Measurements from ENCODE around the gene ATP1A2.

The ATP1A2 gene

DNA sequence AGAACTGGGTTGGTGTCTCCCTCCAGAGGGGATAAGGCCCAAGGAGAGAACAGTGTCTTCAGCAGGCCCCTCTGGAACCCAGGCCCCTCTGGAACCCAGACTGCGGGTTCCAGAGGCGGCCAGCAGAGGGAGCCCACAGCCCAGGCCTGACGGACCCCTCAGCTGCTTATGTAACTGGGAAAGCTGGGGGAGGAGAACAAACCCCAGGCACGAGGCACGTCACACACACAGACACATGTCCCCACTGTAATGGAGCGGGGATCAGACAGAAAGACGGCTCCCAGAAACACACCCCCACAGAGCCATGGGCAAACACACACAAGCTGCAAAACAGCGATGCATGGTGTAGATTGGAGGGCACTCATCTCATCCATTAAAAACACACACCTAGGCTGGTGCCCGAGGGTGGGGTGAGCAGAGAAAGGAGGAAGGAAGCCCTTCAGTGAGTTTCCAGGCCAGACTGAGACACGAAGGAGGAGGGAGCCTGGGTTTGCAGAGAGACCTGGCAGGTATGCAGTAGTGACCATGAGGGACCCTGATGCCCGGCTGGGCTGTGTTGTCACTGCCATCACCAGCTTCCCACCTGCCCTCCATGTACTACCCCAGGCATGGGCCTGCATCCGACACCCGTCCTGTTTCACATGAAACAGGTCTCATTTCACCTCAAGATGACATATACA lies 14.4 kb upstream of the ATP1A2 start:
- TF ChIP-seq GATA3 (IDR thresholded peaks at IDR 0.05; ENCODE audit: low read depth, low read length) (no peak), GATA2 (IDR thresholded peaks at IDR 0.05; ENCODE audit: low read depth, low read length) (no peak)

DNA sequence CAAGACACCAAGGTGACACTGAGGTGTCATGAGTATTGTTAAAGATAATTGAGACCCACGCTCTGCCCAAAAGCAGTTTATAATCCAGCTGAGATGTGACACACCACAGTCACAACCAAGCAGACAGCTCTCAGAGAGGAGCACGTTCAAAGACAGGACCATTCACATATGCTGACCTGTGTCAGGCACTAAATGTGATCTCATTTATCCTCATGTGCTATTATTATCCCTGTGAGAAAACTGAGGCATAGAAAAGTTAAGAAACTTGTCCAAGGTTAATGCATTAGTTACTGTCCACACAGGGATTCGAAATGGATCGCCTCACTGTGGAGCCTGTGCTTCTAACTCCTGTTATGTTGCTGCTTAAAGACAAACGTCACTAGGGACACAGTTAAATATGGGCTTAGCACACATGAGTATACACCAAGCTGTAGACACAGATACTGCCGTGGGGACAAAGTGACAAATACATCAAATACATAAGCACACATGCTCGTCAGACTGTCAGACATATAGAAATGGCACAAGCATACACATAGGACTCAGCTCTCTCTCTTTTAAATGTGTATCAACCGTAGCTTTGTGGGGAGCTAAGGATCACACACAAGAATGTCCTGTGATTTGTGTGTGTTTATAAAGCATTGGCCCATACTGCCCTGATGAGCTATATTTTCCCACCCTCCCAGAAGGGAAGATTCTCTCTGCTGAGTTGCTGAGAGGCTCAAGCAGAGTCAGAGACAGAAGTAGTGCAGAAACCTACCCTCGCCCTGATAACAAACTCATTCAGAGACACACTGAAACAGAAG lies 13.6 kb upstream of the ATP1A2 start:
- no peak for TF ChIP-seq GATA3 (IDR thresholded peaks at IDR 0.05; ENCODE audit: low read depth, low read length)
- no peak for TF ChIP-seq GATA2 (IDR thresholded peaks at IDR 0.05; ENCODE audit: low read depth, low read length)

DNA sequence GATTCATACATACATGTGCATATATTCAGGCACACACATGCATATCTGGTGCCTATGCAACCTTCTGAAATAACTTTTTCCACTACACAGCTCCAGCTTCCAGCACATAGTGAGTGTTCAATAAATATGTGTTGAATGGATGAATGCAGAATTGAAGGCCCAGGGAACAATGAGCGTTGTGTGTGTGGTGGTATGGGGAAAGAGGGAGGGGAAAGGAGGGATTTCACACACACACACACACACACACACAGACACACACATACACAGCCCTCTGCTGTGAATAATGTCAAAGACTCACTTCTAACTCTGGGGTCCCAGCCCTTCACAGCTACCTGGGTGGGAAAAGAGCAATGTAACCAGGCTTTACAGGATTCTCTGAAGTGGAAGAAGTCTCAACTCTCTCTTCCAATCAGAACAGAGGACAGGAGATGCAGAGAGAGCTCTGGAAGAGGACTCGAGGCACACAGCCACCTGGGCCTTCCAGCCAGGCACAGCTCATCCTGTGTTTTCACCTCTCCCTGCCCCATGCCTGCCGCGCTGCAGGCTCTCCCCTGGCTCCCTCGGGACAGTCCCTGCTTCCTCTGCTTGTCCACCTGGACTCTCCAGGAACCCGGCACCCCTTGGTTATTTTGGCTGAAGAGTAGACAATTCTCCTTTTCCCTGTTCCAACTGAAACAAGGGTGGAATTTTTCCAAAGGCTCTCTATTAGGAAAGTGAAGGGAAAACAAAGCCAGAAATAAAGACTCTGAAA lies 11.7 kb upstream of the ATP1A2 start:
- TF ChIP-seq GATA3 (IDR thresholded peaks at IDR 0.05; ENCODE audit: low read depth, low read length), result no peak
- TF ChIP-seq GATA2 (IDR thresholded peaks at IDR 0.05; ENCODE audit: low read depth, low read length), result no peak

DNA sequence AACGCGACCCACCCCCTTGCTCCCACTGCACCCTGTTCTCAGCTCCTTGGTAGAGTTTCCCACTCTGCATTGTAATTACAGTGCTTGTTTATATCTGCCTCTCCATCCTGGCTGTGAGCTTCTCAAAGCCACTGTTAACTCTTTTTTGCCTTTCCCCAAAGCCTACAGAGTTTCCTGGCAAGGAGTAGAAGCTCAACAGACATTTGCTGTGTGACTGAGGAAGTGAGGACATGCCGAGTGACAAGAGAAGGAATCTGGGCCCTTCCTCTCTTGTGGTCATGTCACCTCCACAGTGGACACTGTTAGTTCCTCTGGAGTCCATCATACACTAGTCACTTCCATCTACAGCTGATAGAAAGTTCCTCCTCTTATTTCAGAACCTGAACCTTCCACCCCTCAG lies 11.1 kb upstream of the ATP1A2 start:
- no peak for TF ChIP-seq GATA3 (IDR thresholded peaks at IDR 0.05; ENCODE audit: low read depth, low read length)
- TF ChIP-seq GATA2 (IDR thresholded peaks at IDR 0.05; ENCODE audit: low read depth, low read length), result no peak

DNA sequence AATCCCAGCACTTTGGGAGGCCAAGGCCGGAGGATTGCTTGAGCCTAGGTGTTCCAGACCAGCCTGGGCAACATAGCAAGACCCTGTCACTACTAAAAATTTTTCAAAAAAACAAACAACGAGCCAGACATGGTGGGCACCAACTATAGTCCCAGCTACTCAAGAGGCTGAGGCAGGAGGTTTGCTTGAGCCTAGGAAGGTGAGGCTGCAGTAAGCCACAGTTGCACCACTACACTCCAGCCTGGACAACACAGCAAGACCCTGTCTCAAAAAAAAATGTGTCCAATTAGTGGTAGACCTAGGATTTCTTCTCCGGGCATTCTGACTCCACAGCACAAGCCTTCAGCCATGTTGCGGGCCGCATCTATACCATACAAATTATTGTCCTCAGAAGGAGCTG lies 10.4 kb upstream of the ATP1A2 start:
- no peak for TF ChIP-seq GATA3 (IDR thresholded peaks at IDR 0.05; ENCODE audit: low read depth, low read length)
- TF ChIP-seq GATA2 (IDR thresholded peaks at IDR 0.05; ENCODE audit: low read depth, low read length), result no peak

DNA sequence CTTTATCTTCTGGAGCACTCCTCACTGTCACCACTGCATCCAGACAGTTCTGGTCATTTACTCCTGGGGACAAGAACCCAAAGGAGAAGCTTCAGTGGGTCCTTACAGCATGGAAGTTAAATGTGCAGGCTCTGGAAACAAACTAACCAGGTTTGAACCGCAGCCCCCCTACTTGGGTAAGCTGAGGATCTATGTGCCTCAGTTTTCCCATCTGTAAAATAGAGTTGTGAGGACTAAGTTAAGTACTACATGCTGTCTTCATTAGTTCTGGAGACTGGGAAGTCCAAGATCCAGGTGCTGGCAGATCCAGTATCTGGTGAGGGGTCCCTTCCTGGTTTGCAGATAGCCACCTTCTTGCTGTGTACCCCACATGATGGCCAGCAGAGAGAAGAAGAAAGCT lies 8.0 kb upstream of the ATP1A2 start:
- TF ChIP-seq GATA2 (IDR thresholded peaks at IDR 0.05; ENCODE audit: low read depth, low read length) (no peak), GATA3 (IDR thresholded peaks at IDR 0.05; ENCODE audit: low read depth, low read length) (no peak)

DNA sequence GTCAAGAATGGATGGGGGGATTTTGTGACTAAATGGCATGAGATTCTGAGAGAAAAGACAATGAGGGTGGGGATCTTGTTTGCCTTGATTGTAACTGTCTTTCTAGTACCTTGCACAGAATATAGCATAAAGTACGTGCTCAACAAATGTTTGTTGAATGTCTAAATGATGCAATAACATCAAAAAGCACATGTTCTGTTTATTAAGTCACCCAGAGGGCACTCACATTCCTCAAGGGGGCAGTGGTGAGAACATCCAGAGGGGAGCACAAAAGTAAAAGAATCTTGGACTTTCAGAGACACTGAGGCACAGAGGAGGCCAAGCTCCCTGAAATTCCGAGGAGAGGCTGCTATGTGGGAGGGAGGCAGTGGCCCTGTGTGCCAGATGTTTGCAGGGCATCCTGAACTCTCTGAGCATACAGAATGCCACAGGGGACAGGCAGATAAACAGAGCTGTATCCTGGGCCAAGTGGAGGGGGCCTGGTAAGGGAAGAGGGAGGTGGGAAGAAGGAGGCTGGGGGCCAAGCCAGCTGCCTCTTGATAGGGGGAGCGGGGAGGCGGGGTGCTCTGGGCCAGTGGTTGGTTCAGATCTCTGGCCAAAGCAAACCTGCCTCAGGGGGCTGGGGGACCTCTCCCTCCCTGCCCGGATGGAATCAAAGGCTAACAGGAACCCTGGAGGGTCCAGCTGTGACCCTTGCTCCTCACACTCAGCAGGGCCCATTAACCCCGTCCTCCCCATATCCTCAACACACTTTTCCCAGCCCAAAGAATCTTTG lies 6.5 kb upstream of the ATP1A2 start:
- no peak for TF ChIP-seq GATA3 (IDR thresholded peaks at IDR 0.05; ENCODE audit: low read depth, low read length)
- no peak for TF ChIP-seq GATA2 (IDR thresholded peaks at IDR 0.05; ENCODE audit: low read depth, low read length)

DNA sequence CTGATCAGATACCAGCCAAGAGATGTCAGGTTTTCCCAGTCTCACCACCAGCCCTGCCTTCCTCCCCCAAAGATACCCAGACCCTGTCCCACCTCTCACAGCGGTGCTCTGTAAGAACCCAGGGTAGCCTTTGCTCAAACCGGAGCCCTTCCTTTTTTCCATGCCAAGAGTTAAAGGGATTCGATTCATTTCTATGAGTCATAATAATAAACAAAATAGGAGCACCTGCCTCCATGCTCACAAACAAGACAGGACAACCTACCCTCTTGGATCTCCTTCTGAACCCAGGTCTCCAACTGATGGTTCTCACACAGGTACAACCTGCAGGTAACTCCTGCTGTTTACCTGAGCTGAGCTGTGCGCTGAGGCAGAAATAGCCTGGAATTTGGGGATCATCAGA lies 5.9 kb upstream of the ATP1A2 start:
- TF ChIP-seq GATA3 (IDR thresholded peaks at IDR 0.05; ENCODE audit: low read depth, low read length), result no peak
- no peak for TF ChIP-seq GATA2 (IDR thresholded peaks at IDR 0.05; ENCODE audit: low read depth, low read length)

DNA sequence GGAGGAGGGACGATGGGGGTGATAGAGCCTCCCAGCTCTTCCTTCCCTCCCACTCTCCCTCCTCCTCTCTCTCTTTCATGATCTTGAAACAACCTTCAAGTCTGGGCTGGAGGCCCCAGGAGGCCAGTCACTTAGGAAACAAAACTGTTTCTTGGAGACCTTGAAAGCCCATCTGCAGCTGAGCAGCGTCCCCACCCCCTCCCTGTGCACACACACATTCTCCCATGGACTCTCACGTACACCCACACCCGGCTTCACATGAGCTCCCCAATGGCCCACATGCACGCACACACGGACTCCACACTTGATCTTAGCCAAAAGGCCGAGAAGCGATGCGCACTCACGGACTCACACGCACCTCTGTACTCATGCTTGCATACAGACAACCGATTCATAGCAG lies 3.2 kb upstream of the ATP1A2 start:
- TF ChIP-seq GATA3 (IDR thresholded peaks at IDR 0.05; ENCODE audit: low read depth, low read length) (no peak), GATA2 (IDR thresholded peaks at IDR 0.05; ENCODE audit: low read depth, low read length) (no peak)

DNA sequence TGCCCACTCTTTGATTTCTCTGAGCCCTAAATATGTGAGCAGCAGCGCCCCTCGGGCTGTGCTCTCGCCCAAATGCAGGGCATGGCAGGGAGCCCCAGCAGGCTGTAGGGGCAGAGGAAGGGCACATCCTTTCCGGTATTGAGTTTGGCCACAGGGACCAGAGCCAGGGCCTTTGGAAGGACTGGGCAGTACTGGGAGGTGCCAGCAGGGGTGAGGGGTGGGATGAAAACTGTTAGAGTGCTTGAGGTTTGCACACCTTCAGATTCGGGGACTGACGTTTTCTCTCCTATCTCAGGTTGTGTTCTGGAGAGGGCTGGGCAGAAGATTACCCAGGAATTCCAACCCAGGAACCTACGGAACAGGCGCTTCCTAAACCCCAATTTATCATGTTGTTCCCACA lies 2.2 kb upstream of the ATP1A2 start:
- TF ChIP-seq GATA2 (IDR thresholded peaks at IDR 0.05; ENCODE audit: low read depth, low read length) (no peak), GATA3 (IDR thresholded peaks at IDR 0.05; ENCODE audit: low read depth, low read length) (no peak)

DNA sequence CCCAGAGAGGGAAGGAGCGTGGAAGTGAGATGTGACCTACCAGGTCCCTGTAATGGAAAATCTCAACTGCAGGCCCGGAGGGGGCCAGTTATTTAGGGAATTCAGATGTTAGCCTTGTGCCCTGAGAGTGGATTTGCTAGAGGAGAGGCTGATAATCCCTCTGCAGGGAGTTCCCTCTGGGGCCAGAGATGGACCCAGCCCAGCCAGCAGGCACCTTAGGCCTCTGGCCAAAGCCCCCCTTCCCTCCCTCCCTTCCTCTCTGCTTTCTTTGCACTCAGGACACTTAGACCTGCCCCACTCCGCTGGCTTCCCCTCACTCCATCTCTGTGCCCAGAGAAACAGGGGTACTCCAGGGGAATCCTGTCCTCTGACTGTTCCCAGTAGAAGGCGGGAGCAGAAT lies 1.5 kb upstream of the ATP1A2 start:
- TF ChIP-seq GATA2 (IDR thresholded peaks at IDR 0.05; ENCODE audit: low read depth, low read length) (no peak), GATA3 (IDR thresholded peaks at IDR 0.05; ENCODE audit: low read depth, low read length) (no peak)

DNA sequence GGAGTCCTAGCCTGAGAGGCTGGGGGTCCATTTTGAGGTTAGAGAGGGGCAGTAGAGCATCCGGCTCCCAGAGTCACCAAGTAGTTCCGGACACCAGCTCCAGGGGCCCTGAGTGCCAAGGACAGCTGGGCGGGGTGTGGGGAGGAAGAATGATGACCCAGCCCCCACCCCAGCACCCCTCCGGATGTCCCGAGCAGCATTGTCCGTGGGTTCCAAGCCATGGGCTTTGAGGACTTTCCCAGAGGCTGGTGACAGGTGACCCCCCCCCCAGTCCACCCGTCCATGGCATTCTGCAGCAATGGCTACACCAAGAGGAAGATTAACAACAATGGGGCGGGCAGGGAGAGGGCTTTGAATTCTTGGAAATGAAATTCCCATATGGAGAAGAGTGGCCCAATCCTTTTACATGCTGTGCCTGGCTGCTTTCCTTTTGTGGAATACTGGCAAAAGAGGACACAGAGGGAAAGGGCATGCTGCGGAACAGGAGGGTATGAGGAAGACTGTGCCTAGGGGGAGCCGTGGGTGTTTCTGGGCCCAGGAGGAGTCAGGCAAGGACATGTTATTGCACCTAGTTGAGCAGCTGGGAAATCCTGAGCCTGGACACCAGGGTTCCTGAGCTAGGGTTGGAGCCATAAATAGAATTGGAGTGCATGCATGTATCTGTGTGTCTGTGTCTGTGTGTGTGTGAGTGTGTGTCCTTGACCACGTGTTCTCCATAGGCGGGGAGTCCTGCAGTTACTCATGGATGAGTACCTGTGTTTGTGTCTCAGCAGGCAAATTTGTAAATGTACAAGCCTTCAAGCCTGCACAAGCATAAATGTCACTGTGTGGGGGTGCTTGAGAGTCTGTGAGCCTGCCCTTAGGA lies 956 bp downstream of the ATP1A2 start:
- TF ChIP-seq GATA3 (IDR thresholded peaks at IDR 0.05; ENCODE audit: low read depth, low read length) (no peak), GATA2 (IDR thresholded peaks at IDR 0.05; ENCODE audit: low read depth, low read length) (no peak)

DNA sequence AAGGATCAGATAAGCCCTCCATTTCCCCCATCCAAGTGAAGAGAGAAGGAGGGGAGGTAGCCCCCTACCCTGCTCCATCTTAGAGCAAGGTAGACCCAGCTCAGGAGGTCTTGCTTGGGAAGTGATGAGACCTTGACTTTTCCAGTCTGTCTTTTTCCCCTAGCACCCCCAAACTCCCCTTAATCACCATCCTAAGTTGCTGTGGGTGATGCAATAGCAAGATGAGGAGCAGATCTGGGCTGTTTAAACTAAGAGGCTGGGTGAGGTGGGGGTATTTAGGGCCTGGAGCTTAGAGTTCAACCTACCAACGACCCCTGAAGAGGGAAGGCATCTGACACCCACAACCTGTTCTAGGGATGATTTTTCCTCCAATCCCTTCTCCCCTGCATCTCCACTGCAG lies 1.7 kb downstream of the ATP1A2 start:
- TF ChIP-seq GATA2 (IDR thresholded peaks at IDR 0.05; ENCODE audit: low read depth, low read length) (no peak), GATA3 (IDR thresholded peaks at IDR 0.05; ENCODE audit: low read depth, low read length) (no peak)

Measured in SH-SY5Y (cell line).